Ishikawa (cell line): ENCODE results near the gene CCT3.

ENCODE experiments used
- CEBPB ChIP-seq: IDR thresholded peaks from 2 replicates; pipeline ENCODE4 v1.6.1; 2012
- CREB1 ChIP-seq: IDR thresholded peaks from 2 replicates; pipeline ENCODE4 v1.6.1; 2012; ENCODE audit warnings: low read depth
- EP300 ChIP-seq: IDR thresholded peaks from 2 replicates; pipeline ENCODE4 v1.6.1; 2012; ENCODE audit warnings: borderline replicate concordance
- FOXM1 ChIP-seq: IDR thresholded peaks from 2 replicates; pipeline ENCODE4 v1.6.1; 2012; ENCODE audit warnings: low read depth, borderline replicate concordance
- MAX ChIP-seq: IDR thresholded peaks from 2 replicates; pipeline ENCODE4 v1.6.1; 2012
- RAD21 ChIP-seq: IDR thresholded peaks from 2 replicates; pipeline ENCODE4 v1.6.1; 2012; ENCODE audit warnings: low read depth
- TAF1 ChIP-seq: IDR thresholded peaks from 2 replicates; pipeline ENCODE4 v1.6.1; 2012; ENCODE audit warnings: low read depth, mild to moderate bottlenecking
- TCF12 ChIP-seq: IDR thresholded peaks from 2 replicates; pipeline ENCODE4 v1.6.1; 2012; ENCODE audit warnings: low read depth
- YY1 ChIP-seq: IDR thresholded peaks from 2 replicates; pipeline ENCODE4 v1.6.1; 2012; ENCODE audit warnings: low read depth
- ZBTB7A ChIP-seq: IDR thresholded peaks from 2 replicates; pipeline ENCODE4 v1.6.1; 2012; ENCODE audit warnings: low read depth
- TF ChIP-seq, protein P1 (sequence below): IDR thresholded peaks from 2 replicates; pipeline ENCODE4 v1.6.1; 2012; ENCODE audit warnings: low read depth, mild to moderate bottlenecking

GRCh38 chr1:156316909-156317308 lies 21.2 kb downstream of the CCT3 start:
- TF ChIP-seq TCF12 (no peak), RAD21 (no peak), CEBPB (no peak), MAX (no peak), YY1 (no peak), TAF1 (no peak), EP300 (no peak), ZBTB7A (no peak), FOXM1 (no peak), CREB1 (no peak)
- TF ChIP-seq, protein P1, sequence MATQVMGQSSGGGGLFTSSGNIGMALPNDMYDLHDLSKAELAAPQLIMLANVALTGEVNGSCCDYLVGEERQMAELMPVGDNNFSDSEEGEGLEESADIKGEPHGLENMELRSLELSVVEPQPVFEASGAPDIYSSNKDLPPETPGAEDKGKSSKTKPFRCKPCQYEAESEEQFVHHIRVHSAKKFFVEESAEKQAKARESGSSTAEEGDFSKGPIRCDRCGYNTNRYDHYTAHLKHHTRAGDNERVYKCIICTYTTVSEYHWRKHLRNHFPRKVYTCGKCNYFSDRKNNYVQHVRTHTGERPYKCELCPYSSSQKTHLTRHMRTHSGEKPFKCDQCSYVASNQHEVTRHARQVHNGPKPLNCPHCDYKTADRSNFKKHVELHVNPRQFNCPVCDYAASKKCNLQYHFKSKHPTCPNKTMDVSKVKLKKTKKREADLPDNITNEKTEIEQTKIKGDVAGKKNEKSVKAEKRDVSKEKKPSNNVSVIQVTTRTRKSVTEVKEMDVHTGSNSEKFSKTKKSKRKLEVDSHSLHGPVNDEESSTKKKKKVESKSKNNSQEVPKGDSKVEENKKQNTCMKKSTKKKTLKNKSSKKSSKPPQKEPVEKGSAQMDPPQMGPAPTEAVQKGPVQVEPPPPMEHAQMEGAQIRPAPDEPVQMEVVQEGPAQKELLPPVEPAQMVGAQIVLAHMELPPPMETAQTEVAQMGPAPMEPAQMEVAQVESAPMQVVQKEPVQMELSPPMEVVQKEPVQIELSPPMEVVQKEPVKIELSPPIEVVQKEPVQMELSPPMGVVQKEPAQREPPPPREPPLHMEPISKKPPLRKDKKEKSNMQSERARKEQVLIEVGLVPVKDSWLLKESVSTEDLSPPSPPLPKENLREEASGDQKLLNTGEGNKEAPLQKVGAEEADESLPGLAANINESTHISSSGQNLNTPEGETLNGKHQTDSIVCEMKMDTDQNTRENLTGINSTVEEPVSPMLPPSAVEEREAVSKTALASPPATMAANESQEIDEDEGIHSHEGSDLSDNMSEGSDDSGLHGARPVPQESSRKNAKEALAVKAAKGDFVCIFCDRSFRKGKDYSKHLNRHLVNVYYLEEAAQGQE, result no peak
